UCSD-AML1 (cell line): ENCODE measurements around the gene EPHA8.

ENCODE experiments used
- DNase-seq: peaks from one replicate; lab custom pipeline; 2025; ENCODE audit not compliant: unreplicated experiment; lab: John Stamatoyannopoulos, UW

The EPHA8 gene

DNA sequence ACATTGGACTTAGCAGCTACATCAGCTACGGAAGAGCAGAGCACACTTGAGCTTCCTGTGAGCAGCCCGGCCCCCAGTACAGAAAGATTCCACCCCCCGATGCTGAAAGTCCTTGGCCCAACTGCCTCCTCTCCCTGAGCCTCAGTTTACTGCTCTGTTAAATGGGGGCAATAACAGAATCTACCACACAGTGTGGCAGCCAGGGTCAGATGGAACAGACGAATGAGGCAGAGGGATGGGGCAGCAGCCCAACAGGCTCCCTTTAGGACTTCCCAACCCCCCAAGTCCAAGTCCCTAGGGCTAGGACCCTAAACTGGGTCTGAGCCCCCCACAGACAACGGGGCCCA is 50.3 kb downstream of the EPHA8 start:
- no peak for DNase-seq

DNA sequence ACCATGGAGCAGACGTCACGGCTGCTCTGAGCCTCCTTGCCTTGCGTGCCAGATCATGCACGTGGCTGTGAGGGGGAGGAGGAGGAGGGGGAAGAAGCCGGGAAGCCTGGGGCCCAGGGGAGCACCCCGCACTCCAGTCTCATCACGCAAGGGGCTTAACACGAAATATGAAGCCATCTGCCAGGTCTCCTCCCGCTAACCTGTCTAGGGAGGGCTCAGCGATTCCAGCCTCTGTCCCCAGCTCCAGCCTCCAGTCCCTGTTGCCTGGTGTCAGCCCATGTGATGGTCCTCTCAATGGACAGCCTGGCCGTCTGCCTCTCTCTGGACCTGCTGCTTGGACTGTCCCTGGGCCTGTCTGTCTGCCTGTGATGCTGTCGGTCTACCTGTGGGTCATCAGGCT is 50.7 kb downstream of the EPHA8 start:
- DNase-seq = no peak

GRCh38 chr1:22615886-22616285 is 52.6 kb downstream of the EPHA8 start:
- no peak for DNase-seq

- no peak for DNase-seq
Measured at GRCh38 chr1:22616571-22616970, 53.3 kb downstream of the EPHA8 start.

DNA sequence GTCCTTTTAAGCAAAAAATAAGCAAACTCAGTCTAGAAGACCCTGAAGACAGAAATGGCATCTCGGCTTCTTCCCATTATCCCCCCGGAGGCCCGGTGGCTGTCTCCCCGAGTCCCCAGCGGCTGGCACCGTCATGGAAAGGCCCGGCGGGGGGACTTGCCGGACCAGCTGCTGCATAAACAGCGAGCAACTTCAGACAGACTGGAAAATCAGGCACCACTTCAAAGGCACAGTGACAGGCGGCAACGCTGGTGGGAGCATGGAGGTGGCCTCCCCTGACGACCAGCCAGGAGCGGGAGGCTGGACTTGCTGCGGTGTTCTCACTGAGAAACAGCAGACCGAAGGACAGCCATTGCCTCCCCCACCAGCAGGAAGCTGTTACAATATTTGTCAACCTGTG is 54.8 kb downstream of the EPHA8 start:
- DNase-seq = no peak

GRCh38 chr1:22619252-22619651 is 56.0 kb downstream of the EPHA8 start:
- DNase-seq = no peak

DNA sequence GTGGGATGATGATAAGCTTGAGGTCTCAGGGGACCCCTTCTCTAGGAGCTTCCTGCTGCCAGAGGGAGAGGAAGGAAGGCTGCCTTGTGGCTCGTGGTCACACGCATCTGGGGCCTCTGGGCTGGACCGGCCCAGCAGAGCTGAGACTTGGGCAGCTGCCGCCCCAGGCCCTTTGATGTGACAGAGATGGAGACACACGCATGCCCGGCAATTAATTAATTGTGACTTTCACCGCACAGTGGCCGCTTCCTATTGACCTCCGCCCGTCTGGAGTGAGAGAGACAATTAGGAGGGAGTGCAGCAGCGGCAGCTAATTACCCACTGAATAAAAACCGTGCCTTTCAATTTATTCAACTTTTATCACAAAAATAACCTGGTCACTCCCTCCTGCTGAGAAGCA is 56.5 kb downstream of the EPHA8 start:
- DNase-seq = no peak

GRCh38 chr1:22621761-22622160 is 58.5 kb downstream of the EPHA8 start:
- DNase-seq = no peak

GRCh38 chr1:22625262-22625925 is 62.1 kb downstream of the EPHA8 start:
- DNase-seq = no peak

DNA sequence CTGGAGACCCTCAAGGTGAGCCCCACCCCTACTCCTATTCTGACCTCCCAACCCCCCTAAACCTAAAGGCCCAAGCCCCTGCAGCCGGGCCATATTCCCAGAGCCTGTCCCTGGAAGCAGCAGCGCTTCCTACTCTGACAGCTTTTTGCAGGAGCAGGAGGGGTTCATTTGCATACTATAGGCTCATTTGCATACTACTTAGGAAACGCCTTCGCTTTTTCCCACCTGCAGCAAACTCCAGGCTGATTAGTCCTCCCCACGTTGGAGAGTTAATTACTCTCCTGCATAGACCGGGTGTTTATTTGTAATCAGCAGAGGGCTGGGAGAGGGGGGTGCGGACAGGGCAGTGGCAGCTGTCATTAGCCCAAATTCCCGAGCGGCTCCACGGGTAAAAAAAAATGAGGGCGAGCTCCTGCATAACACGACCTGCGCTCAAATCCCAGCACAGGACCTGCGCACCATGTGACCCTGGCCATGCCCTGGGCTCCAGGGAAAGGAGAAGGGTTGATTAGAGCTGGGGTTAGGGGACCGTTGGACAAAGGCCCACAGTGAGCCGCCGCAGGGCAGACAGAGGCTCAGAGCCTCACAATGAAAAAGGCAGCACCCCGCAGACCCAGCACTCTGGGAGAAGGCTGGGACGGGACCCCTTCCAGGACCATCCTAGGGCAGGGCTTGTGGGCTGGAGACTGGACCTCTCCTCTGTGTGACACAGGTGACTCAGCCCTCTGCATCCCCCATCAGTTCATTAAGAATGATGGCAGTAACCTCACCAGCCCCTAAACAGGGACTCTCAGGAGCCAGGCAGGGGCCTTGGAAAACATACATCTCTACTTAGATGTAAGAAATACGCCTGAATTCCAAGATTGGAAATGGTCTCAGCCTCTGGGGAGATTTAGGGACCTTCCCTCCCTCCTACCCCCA is 63.2 kb downstream of the EPHA8 start:
- no peak for DNase-seq

DNA sequence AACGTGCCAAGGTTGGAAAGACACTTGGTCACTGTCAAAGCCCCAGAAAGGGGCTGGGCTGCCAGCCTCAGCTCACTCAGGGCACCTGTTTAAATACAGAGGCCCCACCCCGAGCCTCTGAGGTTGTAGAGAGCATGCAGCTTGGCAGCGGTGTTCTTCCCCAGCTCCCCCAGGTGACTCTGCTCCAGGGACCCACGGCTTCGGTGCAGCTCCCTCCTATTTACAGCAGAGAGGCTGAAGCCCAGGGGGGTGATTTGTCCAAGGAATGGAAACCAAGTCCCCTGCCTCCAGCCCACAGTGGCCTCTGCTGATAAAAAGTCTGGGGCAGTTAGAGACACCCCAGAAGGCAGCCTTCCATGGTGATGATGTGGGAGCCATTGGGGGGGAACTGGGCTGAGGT is 64.0 kb downstream of the EPHA8 start:
- no peak for DNase-seq

DNA sequence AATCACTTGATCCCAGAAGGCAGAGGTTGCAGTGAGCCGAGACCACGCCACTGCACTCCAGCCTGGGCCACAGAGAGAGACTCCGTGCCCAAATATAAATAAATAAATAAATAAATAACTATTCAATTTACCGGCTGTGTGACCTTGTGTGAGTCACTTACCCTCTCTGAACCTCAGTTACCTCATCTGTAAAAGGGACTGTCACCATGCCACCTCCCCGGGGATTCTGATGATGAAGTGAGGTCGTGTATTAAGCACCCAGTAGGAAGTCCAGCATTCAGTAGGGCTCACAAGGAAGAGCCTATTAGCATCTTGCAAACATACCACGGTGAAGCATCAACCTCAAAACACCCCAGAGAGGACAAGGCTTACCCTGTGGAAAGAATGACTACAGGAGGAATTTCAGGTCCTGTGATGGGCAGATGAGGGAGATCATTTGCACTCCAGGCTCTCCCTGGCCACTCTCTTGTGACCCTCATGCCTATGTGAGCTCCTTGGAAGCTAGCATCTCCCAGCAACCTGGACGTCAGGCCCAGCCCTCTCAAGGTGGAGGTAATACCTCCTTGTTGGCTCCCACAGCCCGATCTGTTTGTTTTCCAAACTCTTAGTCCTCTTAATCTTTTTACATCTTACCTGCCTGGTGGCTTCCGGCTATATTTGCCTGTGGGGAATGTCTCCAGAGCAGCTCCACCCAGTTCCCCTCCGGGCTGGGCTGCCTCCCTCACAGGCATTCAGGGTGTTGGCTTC is 65.6 kb downstream of the EPHA8 start:
- no peak for DNase-seq

- no peak for DNase-seq
Measured at GRCh38 chr1:22629886-22630285, 66.6 kb downstream of the EPHA8 start.

DNA sequence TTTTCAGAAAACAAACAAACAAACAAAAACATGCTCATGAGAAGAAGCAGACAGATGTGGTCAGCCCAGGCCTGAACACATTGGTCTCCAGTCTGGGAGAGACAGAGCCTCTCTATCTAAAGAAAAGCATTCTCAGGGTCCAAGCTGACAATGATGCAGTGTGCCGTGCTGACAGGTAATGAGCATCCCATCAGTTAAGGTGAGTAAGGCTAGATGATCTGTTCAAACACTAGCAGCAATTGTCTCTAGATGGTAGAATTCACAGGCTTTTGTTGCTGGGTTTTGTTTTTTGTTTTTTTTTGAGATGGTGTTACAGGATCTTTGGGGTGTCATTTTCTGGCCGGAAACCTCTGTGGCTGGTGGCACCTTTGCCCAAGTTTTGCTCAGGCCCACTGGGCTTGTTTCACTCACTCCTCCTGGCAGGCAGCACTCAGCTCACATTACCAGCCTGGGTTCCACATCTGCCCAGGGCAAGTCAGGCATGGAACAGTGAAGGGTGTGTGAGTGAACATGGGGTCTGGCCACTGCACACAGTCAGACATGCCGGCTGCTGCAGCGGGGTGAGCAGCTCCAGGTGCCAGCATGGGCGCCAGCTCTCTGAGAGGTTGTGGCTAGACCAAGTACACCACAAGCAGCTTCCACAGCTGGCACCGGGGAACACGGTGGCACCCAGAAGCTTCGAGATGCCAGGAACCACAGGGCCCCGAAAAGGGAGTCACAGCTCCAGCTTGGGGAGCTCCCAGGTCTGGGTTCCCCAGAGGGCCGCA is 70.6 kb downstream of the EPHA8 start:
- no peak for DNase-seq

GRCh38 chr1:22635436-22635835 is 72.1 kb downstream of the EPHA8 start:
- DNase-seq = no peak

DNA sequence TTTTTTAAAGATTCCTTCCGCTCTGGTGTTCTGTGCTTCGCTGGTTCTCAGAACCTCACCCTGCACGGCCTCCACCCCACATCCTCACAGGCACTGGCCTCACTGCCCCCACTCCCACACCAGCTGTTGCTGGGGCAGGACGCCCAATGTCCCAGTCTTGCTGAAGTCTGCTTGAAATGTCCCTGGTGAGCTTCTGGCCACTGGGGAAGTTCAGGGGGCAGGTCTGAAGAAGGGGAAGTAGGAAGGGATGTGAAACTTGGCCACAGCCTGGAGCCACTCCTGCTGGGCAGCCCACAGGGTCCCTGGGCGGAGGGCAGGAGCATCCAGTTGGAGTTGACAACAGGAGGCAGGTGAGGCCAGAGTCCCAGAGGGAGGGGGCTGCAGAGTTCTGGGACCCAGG is 73.1 kb downstream of the EPHA8 start, which contains the start of gene C1QA:
TSS of gene C1QA (plus strand) at position 276 of the 400 bp plus-strand sequence. CDS start 989 bp downstream, outside the sequence.
- DNase-seq = no peak

DNA sequence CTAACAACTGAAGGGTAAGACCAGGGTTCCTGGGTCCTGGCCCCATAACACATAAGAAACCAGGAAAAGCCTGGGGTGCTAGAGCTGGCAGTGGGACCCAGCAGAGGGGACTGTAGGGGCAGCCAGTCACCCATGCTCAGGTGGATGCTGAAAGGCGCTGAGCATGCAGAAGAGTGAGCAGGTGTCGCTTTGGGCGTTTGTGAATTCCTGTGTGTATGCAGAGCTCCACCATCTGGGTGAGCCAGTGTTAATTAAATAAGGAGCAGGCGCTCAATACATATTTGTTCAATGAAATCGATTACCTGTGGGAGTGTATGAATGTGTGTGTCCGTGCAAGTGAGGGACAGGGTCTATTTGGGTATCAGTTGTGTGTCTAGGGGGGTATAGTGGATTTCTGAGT is 73.6 kb downstream of the EPHA8 start:
- DNase-seq = no peak

GRCh38 chr1:22637907-22638445 is 74.7 kb downstream of the EPHA8 start:
- no peak for DNase-seq

DNA sequence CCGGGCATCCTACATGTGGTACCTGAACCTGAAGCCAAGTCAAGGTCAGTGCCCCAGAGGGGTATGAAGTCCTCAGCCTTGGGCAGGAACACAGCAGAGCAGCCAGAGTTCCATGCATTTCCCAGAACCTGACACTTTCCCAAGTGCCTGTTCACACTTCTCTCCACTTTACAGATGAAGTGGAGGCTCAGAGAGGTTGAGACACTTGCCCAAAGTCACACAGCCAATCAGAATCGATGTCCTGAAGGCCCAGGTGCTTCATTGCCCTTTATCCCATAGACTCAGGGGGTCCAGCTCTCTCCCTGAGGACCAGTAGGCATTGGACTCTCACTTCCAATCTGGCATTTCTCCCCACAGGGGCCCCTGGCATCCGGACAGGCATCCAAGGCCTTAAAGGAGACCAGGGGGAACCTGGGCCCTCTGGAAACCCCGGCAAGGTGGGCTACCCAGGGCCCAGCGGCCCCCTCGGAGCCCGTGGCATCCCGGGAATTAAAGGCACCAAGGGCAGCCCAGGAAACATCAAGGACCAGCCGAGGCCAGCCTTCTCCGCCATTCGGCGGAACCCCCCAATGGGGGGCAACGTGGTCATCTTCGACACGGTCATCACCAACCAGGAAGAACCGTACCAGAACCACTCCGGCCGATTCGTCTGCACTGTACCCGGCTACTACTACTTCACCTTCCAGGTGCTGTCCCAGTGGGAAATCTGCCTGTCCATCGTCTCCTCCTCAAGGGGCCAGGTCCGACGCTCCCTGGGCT is 75.4 kb downstream of the EPHA8 start:
- DNase-seq = no peak

DNA sequence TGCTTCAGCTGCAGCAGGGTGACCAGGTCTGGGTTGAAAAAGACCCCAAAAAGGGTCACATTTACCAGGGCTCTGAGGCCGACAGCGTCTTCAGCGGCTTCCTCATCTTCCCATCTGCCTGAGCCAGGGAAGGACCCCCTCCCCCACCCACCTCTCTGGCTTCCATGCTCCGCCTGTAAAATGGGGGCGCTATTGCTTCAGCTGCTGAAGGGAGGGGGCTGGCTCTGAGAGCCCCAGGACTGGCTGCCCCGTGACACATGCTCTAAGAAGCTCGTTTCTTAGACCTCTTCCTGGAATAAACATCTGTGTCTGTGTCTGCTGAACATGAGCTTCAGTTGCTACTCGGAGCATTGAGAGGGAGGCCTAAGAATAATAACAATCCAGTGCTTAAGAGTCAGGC is 76.0 kb downstream of the EPHA8 start:
- no peak for DNase-seq
